Liver (tissue), 9 donors: ENCODE measurements around the gene FMN2. TPM values are rescaled to one million over a fixed set of nuclear protein-coding genes. Genes with fewer than 3 reads are reported as not detected.

Experiments
- DNase-seq: peaks from one replicate; pipeline ENCODE4 v3.0.0-alpha.2; 2017; ENCODE audit warnings: low spot score
- H3K27ac ChIP-seq, 2 donors: one replicate each; pipeline ENCODE4 v1.7.0; 2013; ENCODE audit warnings: inconsistent platforms in 2 of 2, low read length in 2 of 2, control low read depth in 1 of 2, low read depth in 1 of 2, mild to moderate bottlenecking in 1 of 2
- H3K27me3 ChIP-seq, 4 donors: one replicate each; pipeline versions ENCODE4 v1.6.1 to v1.7.0; 2013; ENCODE audit warnings: low read length in 3 of 4, inconsistent platforms in 1 of 4, mild to moderate bottlenecking in 1 of 4, moderate library complexity in 1 of 4; ENCODE audit not compliant: control insufficient read depth in 4 of 4, insufficient read depth in 4 of 4
- H3K36me3 ChIP-seq, 4 donors: one replicate each; pipeline versions ENCODE4 v1.6.1 to v1.7.0; 2013; ENCODE audit warnings: low read length in 3 of 4, mild to moderate bottlenecking in 3 of 4, low read depth in 1 of 4, moderate library complexity in 1 of 4; ENCODE audit not compliant: control insufficient read depth in 4 of 4, insufficient read depth in 3 of 4
- H3K4me1 ChIP-seq, 4 donors: one replicate each; pipeline versions ENCODE4 v1.6.1 to v1.7.0; 2013; ENCODE audit warnings: low read length in 3 of 4, mild to moderate bottlenecking in 3 of 4, moderate library complexity in 1 of 4; ENCODE audit not compliant: control insufficient read depth in 4 of 4, insufficient read depth in 4 of 4
- H3K4me3 ChIP-seq, 3 donors: one replicate each; pipeline versions ENCODE4 v1.6.1 to v1.7.0; 2013; ENCODE audit warnings: low read length in 3 of 3, control low read depth in 1 of 3, low read depth in 1 of 3, mild to moderate bottlenecking in 1 of 3
- H3K9ac ChIP-seq, 2 donors: one replicate each; pipeline ENCODE4 v1.7.0; 2013; ENCODE audit warnings: low read length in 2 of 2, mild to moderate bottlenecking in 2 of 2, moderate library complexity in 2 of 2, control low read depth in 1 of 2, low read depth in 1 of 2
- H3K9me3 ChIP-seq, 4 donors: one replicate each; pipeline versions ENCODE4 v1.6.1 to v1.7.0; 2013; ENCODE audit warnings: low read length in 3 of 4; ENCODE audit not compliant: control insufficient read depth in 4 of 4
- EGR1 ChIP-seq, 2 donors: IDR thresholded peaks; 2 replicates each; pipeline ENCODE4 v1.6.1; 2016 to 2018; ENCODE audit warnings: antibody characterized with exemption in 2 of 2, low read depth in 2 of 2
- FOXA1 ChIP-seq: IDR thresholded peaks from 2 replicates; pipeline ENCODE4 v1.6.1; 2016; ENCODE audit warnings: antibody characterized with exemption
- FOXA2 ChIP-seq: IDR thresholded peaks from 2 replicates; pipeline ENCODE4 v1.6.1; 2016; ENCODE audit warnings: antibody characterized with exemption
- GABPA ChIP-seq, 2 donors: IDR thresholded peaks in 1 of 2; conservative IDR thresholded peaks in 1 of 2; 2 replicates each; pipeline ENCODE4 v1.6.1; 2016; ENCODE audit warnings: antibody characterized with exemption in 2 of 2, mild to moderate bottlenecking in 1 of 2, moderate library complexity in 1 of 2
- HNF4A ChIP-seq, 2 donors: conservative IDR thresholded peaks; 2 replicates each; pipeline ENCODE4 v1.6.1; 2016; ENCODE audit warnings: antibody characterized with exemption in 2 of 2, mild to moderate bottlenecking in 2 of 2
- HNF4G ChIP-seq: IDR thresholded peaks from 2 replicates; pipeline ENCODE4 v1.6.1; 2016; ENCODE audit warnings: antibody characterized with exemption
- NR2F2 ChIP-seq: IDR thresholded peaks from 2 replicates; pipeline ENCODE4 v1.6.1; 2016; ENCODE audit warnings: antibody characterized with exemption
- RAD21 ChIP-seq, 2 donors: IDR thresholded peaks; 2 replicates each; pipeline ENCODE4 v1.6.1; 2016; ENCODE audit warnings: antibody characterized with exemption in 2 of 2, mild to moderate bottlenecking in 2 of 2
- REST ChIP-seq: IDR thresholded peaks from 2 replicates; pipeline ENCODE4 v1.6.1; 2016; ENCODE audit warnings: antibody characterized with exemption, mild to moderate bottlenecking
- RXRA ChIP-seq, 2 donors: IDR thresholded peaks; 2 replicates each; pipeline ENCODE4 v1.6.1; 2017 to 2018; ENCODE audit warnings: antibody characterized with exemption in 2 of 2, mild to moderate bottlenecking in 1 of 2
- SP1 ChIP-seq: IDR thresholded peaks from 2 replicates; pipeline ENCODE4 v1.6.1; 2018; ENCODE audit warnings: antibody characterized with exemption, mild to moderate bottlenecking
- TAF1 ChIP-seq: conservative IDR thresholded peaks from 2 replicates; pipeline ENCODE4 v1.6.1; 2016; ENCODE audit warnings: antibody characterized with exemption, mild to moderate bottlenecking
- YY1 ChIP-seq: IDR thresholded peaks from 2 replicates; pipeline ENCODE4 v1.6.1; 2016; ENCODE audit warnings: antibody characterized with exemption, mild to moderate bottlenecking
- WGBS: extraction: QIAGEN DNeasy Blood & Tissue Kit; methylation state at CpG from one replicate; pipeline ENCODE4 v1.1.7; 2013; 5-methylcytosine and 5-hydroxymethylcytosine counted together
- polyA plus RNA-seq, 2 donors: library from polyadenylated mRNA; stranded (reverse) in 1 of 2; unstranded in 1 of 2; fragments of 200-250 nt in 1 of 2; fragments of >200 nt in 1 of 2; fragmentation: Nextera tagmentation in 1 of 2; extraction: Ambion mirVana in 1 of 2; gene quantifications; one replicate each; pipeline versions ENCODE4 v1.2.1 to v1.2.3, GENCODE V29; 2013 to 2015
- total RNA-seq, 2 donors: library from RNA; depleted of rRNA; stranded (reverse); fragments of >200 nt; gene quantifications; one replicate each; pipeline ENCODE4 v1.2.3, GENCODE V29; 2014
- TF ChIP-seq, protein P1 (sequence below): IDR thresholded peaks from 2 replicates; pipeline ENCODE4 v1.6.1; 2016; ENCODE audit warnings: antibody characterized with exemption
- TF ChIP-seq, protein P2 (sequence below): fragments of 150-350 bp; IDR thresholded peaks from 2 replicates; pipeline ENCODE4 v1.5.1; 2017; ENCODE audit warnings: improper control_type of control experiment, low read depth, low read length; ENCODE audit not compliant: missing input control
- TF ChIP-seq, protein P3 (sequence below): IDR thresholded peaks from 2 replicates; pipeline ENCODE4 v1.6.1; 2016; ENCODE audit warnings: antibody characterized with exemption
- donor health status: healthy.
- donor health status: healthy.
- donor health status: healthy.
- donor health status: healthy.
- donor health status: healthy.

Gene FMN2
- total and polyA plus RNA-seq, 4 donors = 0.17 TPM; not detected in 3

DNA sequence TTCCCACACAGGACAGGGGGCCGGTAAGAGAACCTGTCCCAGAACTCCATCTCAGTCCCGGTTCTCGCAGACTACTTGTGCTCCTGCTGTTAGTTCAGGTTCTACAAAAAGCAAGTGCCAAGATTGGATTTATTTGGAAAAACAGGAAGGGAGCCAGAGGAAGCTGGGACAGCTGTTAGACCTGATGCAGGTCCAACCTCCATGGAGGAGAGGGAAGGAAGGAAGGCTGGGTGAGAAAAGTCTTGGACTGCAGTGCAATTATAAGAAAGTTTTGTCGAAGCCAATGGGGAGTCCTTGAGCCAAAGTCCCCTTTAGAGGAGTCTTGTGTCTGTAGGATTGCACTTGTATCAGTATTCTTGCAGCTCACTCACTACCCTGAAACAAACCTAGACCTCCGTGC, 329.1 kb downstream of the FMN2 start:
- H3K9me3 ChIP-seq = no peaks in the 10 kb centered on the region
- WGBS = 81% methylated on average over 5 of the region's 5 CpGs
- no peaks in the 10 kb centered on the region for H3K27me3 ChIP-seq
- no peak overlapping the region for H3K27ac ChIP-seq
- no peak overlapping the region for H3K4me3 ChIP-seq
- no peak for TF ChIP-seq RXRA (IDR thresholded peaks at IDR 0.05)
- TF ChIP-seq FOXA1 = no peak
- TF ChIP-seq GABPA (IDR thresholded peaks at IDR 0.05 in 1 of 2, conservative IDR thresholded peaks at IDR 0.05 in 1 of 2) = no peak
- H3K36me3 ChIP-seq = no peaks in the 10 kb centered on the region
- DNase-seq = no peak
- no peak overlapping the region for H3K9ac ChIP-seq
- H3K4me1 ChIP-seq = no peaks in the 10 kb centered on the region

- Histone ChIP-seq H3K27me3 (no peaks in the 10 kb centered on the region), H3K4me1 (no peaks in the 10 kb centered on the region), H3K4me3 (no peak overlapping the region), H3K36me3 (no peaks in the 10 kb centered on the region), H3K9ac (no peak overlapping the region), H3K9me3 (no peaks in the 10 kb centered on the region), H3K27ac (no peak overlapping the region)
- TF ChIP-seq SP1 (no peak), YY1 (no peak), HNF4G (no peak), EGR1 (IDR thresholded peaks at IDR 0.05; ENCODE audit: low read depth in 2 of 2) (no peak), REST (no peak), TAF1 (no peak), NR2F2 (no peak), RXRA (IDR thresholded peaks at IDR 0.05) (no peak), HNF4A (conservative IDR thresholded peaks at IDR 0.05) (no peak), RAD21 (IDR thresholded peaks at IDR 0.05) (no peak), FOXA2 (no peak), FOXA1 (no peak)
- TF ChIP-seq, protein P1, sequence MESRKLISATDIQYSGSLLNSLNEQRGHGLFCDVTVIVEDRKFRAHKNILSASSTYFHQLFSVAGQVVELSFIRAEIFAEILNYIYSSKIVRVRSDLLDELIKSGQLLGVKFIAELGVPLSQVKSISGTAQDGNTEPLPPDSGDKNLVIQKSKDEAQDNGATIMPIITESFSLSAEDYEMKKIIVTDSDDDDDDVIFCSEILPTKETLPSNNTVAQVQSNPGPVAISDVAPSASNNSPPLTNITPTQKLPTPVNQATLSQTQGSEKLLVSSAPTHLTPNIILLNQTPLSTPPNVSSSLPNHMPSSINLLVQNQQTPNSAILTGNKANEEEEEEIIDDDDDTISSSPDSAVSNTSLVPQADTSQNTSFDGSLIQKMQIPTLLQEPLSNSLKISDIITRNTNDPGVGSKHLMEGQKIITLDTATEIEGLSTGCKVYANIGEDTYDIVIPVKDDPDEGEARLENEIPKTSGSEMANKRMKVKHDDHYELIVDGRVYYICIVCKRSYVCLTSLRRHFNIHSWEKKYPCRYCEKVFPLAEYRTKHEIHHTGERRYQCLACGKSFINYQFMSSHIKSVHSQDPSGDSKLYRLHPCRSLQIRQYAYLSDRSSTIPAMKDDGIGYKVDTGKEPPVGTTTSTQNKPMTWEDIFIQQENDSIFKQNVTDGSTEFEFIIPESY = no peak
- TF ChIP-seq, protein P2, sequence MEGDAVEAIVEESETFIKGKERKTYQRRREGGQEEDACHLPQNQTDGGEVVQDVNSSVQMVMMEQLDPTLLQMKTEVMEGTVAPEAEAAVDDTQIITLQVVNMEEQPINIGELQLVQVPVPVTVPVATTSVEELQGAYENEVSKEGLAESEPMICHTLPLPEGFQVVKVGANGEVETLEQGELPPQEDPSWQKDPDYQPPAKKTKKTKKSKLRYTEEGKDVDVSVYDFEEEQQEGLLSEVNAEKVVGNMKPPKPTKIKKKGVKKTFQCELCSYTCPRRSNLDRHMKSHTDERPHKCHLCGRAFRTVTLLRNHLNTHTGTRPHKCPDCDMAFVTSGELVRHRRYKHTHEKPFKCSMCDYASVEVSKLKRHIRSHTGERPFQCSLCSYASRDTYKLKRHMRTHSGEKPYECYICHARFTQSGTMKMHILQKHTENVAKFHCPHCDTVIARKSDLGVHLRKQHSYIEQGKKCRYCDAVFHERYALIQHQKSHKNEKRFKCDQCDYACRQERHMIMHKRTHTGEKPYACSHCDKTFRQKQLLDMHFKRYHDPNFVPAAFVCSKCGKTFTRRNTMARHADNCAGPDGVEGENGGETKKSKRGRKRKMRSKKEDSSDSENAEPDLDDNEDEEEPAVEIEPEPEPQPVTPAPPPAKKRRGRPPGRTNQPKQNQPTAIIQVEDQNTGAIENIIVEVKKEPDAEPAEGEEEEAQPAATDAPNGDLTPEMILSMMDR = no peak
- TF ChIP-seq, protein P3, sequence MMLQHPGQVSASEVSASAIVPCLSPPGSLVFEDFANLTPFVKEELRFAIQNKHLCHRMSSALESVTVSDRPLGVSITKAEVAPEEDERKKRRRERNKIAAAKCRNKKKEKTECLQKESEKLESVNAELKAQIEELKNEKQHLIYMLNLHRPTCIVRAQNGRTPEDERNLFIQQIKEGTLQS = no peak
- WGBS = 61% methylated on average over 6 of the region's 6 CpGs
- no peak for DNase-seq
Measured at GRCh38 chr1:240423246-240423924, 331.7 kb downstream of the FMN2 start.
